GM21723 (cell line): ENCODE results near the gene COL15A1.

ENCODE experiments used
- ATAC-seq: cut with Tn5 transposase; IDR thresholded peaks from one replicate; pipeline ENCODE4 v1.9.1; 2021; ENCODE audit warnings: mild to moderate bottlenecking, moderate library complexity; ENCODE audit not compliant: unreplicated experiment

Gene COL15A1

DNA sequence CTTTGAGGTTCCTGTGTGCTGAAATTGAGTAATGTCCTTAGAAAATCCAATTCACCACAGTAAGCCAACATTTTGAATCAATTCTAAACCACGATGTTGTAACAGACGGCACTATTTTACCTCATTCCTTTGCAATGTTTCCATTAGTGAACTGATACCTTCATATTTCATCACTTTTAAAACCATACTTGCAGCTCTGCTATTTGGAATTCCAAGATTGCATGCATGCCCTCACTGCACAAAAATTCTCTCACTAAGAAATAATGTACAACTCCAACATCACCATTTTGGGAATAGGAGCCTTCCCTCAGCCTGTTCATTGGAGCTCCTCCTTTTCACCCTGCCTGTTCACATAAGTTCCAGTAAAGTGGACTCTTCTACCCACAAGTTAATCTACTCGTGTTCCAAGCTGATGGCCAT lies 86.4 kb downstream of the COL15A1 start:
- no peak for ATAC-seq

GRCh38 chr9:99030610-99031109 lies 87.0 kb downstream of the COL15A1 start:
- ATAC-seq: no peak

GRCh38 chr9:99031319-99031718 lies 87.6 kb downstream of the COL15A1 start:
- no peak for ATAC-seq

DNA sequence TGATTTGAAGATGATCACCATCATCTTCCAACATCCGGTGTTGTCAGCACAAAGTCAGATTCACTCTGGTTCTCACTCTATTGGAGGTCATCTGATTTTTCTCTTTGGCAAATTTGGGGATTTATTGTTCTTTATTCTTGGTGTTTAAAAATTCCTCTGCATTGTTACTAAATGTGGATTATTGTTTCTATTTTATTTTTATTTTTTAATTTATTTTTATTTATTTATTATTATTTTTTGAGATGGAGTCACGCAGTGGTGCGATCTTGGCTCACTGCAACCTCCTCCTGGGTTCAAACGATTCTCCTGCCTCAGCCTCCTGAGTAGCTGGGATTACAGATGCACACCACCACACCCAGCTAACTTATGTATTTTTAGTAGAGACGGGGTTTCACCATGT lies 88.3 kb downstream of the COL15A1 start:
- ATAC-seq: no peak

GRCh38 chr9:99034149-99034548 lies 90.4 kb downstream of the COL15A1 start:
- no peak for ATAC-seq

- no peak for ATAC-seq
Measured at GRCh38 chr9:99035313-99035712, 91.6 kb downstream of the COL15A1 start.

- no peak for ATAC-seq
Measured at GRCh38 chr9:99037769-99038483, 94.2 kb downstream of the COL15A1 start.

- ATAC-seq: no peak
Measured at GRCh38 chr9:99038484-99038820, 94.7 kb downstream of the COL15A1 start.

DNA sequence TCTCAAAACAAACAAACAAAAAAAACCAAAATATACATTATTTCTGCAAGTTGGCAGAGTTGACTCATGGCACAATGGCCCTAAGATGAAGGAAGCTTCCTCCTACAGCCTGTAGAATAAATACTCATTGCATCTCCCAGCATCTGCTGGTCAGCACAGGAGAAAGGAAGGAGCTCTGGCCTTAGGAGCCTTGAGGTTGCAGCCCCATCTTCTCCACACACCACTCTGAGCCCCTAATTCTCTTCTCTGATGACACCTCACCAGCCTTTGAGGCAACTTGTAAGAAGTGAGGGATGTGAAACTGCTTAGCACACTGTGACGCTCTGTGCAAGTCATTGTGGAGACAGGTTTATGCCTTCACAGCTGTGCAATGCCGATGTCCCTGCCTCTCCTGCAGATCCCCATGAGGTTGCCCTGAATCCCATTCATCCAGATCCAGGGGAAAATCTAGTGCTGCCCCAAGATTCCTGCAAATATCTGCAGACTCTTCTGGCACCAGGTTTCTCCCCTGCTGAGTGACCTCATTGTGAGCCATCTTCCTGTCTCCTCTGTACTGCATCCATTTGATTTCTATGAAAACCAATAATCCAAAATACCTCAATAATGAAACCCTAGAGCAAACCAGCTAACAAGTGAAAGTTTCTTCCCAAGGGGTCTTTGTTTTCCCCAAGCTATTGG lies 95.9 kb downstream of the COL15A1 start:
- peak; percentile 49 for ATAC-seq

- no peak for ATAC-seq
Measured at GRCh38 chr9:99040251-99040900, 96.7 kb downstream of the COL15A1 start.

GRCh38 chr9:99040911-99041582 lies 97.3 kb downstream of the COL15A1 start:
- no peak for ATAC-seq

DNA sequence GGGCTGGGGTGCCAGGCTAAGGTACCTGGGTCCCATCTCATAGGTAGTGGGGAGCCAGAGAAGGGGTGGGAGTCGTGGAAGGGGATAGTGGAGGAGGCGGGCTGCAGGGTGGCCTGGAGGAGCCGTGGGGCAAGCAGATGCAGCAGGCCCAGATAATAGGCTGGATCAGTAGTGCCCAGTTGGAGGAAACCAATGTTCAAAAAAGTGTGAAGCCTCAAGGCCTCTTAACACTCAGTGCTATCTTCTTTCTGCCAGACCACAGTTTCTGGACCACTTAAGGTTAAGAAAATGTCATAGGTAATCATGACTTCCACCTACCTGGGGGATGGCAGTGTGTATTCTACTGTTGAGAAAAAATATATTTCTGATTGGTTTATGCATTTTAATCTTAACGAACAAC lies 97.9 kb downstream of the COL15A1 start:
- no peak for ATAC-seq

DNA sequence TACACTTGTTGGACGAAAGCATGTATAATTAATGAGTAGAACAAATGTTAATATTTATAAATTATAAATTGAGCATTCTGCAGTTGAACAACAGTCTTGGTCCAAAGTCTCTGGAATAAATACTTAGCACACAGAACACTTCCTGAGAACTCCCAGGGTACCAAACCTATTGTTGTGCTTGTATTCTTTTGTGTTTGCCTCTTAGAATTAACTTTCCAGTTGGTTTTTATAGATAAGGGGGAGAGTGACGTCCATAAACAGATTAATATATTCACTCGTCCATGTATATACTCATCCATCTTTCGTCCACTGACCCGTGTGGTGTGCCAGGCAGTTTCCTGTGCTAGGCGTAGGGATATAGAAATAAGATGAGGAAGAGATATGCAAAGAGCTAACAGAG lies 98.9 kb downstream of the COL15A1 start:
- ATAC-seq: no peak

DNA sequence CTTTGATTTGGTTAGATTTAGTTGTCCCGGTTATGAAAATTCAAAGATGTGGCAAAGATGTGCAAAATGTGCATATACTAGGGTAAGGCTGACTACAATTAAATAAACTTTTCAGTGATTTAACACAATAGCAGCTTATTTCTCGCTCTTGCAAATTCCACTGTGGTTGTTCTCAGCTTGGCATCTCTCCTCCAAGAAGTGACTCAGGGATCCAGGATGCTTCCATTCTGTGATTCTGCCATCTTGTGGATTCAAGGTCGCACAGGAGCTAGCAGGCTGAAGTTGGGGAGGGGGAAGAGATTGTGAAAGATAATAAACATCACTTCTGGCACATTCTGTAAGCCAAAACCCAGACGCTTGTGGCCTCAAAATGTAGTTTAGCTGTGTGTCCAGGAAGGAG lies 101.1 kb downstream of the COL15A1 start:
- no peak for ATAC-seq

DNA sequence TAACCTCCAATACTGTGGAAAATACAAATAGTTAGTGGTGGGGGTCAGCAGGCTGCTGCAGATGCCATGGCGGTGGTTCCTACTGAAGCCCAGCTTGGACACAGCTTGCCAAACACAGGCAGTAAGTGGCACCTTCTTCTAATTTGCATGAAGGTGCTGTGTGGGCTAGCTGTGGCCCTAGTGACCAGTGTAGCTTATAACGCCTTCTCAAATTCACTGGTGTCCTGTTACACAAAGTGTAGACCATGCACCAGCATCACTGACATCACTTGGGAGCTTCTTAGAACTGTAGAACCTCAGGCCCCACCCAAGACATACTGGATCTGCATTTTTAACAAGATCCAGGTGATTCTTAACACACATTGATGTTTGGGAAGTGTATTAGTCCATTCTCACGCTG lies 102.4 kb downstream of the COL15A1 start:
- ATAC-seq: no peak

DNA sequence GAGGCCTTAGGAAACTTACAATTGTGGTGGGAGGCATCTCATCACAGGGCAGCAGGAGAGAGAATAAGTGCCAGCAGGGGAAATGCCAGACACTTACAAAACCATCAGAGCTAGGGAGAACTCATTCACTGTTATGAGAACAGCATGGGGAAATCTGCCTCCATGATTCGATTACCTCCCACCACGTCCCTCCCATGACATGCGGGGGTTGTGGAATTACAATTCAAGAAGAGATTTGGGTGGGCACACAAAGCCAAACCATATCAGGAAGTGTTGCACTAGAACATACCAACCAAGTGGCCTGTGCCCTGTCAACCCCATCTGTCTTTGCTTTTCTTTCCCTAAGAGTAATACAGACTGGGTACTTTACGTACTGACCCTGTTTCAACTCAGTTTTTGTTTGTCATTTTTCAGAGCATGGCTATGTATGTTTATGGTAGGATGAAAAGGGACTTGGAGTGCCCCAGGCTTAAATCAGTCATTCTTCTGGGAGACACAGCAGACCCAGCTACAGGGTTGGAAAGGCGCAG lies 102.9 kb downstream of the COL15A1 start:
- ATAC-seq: no peak

- ATAC-seq: no peak
Measured at GRCh38 chr9:99049228-99049627, 105.5 kb downstream of the COL15A1 start.

- ATAC-seq: no peak
Measured at GRCh38 chr9:99049641-99050040, 105.9 kb downstream of the COL15A1 start.

- ATAC-seq: no peak
Measured at GRCh38 chr9:99050292-99050911, 106.7 kb downstream of the COL15A1 start.

- no peak for ATAC-seq
Measured at GRCh38 chr9:99050924-99051323, 107.2 kb downstream of the COL15A1 start.

DNA sequence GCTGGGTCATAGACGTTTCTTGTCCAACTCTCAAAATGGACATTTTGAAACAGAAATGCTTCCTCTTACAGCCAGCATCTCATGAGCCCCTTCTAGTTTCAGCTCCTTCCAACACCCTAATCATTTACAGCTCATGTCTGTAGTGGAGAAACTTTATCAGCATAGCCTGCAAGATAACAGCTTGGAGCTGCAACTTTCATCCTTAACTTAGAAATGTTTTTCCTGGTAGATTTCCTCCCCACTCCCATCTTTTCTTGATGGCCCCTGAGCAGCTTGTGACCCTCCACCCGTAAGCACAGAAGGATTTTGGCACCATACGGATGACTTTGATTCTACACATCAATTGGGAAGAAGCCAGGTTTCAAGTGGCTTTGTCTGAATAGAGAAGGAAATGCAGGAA lies 107.7 kb downstream of the COL15A1 start:
- no peak for ATAC-seq
